ENCODE measurements around the gene DCLRE1C.

DNA sequence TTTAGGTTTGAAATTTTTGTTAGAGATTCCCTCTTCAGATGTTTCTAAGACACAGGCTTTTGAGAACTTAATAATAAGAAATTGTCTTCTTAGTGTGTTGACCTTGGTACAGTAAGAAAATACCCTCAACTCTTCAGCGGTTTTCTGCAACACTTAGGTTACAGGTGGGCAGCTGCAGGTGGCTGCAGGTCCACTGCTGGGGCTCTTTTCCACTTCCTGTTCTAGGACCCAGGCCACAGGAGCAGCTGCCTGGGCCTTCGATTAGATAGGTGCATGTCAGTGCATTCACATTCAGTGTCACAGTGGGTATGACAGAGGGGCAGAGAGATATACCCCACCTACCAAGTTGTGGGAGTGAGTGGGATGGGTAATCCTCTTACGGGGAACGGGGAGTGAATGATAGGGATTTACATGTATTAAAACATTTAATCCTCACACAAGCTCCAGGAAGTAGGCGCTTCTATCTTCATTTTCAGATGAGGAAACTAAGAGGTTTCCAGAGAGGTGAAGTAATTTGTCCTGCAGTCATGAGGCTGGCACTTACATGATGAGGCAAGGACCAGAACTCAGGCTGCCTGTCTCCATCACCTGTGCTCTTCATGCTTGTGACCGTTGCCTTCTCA lies 95.4 kb downstream of the DCLRE1C start:
- no peak for TF ChIP-seq POLR2A (IDR thresholded peaks at IDR 0.05)
- no peak for TF ChIP-seq CTCF (IDR thresholded peaks at IDR 0.05)
